H9 (cell line): ENCODE measurements around the gene ZSWIM9. TPM values are rescaled to one million over a fixed set of nuclear protein-coding genes. Genes with fewer than 3 reads are reported as not detected.

Source experiments
- DNase-seq: peaks from one replicate; pipeline ENCODE4 v3.0.0-alpha.2; 2017
- H2AFZ ChIP-seq: one replicate; pipeline ENCODE4 v1.6.1; 2013; ENCODE audit warnings: mild to moderate bottlenecking, low read length, control low read depth, moderate library complexity
- H2AK5ac ChIP-seq: 2 replicates; pipeline ENCODE4 v1.6.1; 2013; ENCODE audit warnings: low read length, control low read depth, mixed read lengths; ENCODE audit not compliant: insufficient read length
- H2BK120ac ChIP-seq: one replicate; pipeline ENCODE4 v1.6.1; 2013; ENCODE audit warnings: low read depth, mild to moderate bottlenecking, low read length, control low read depth, inconsistent platforms; ENCODE audit not compliant: poor library complexity, severe bottlenecking
- H2BK12ac ChIP-seq: 2 replicates; pipeline ENCODE4 v1.6.1; 2013; ENCODE audit warnings: low read length, control low read depth, mixed read lengths, low read depth; ENCODE audit not compliant: insufficient read length
- H2BK15ac ChIP-seq: 2 replicates; pipeline ENCODE4 v1.6.1; 2013; ENCODE audit warnings: low read depth, low read length, control low read depth
- H2BK20ac ChIP-seq: one replicate; pipeline ENCODE4 v1.6.1; 2013; ENCODE audit warnings: low read depth, mild to moderate bottlenecking, low read length, control low read depth, inconsistent platforms; ENCODE audit not compliant: poor library complexity, severe bottlenecking
- H2BK5ac ChIP-seq: 2 replicates; pipeline ENCODE4 v1.6.1; 2013; ENCODE audit warnings: low read length, control low read depth, mixed read lengths; ENCODE audit not compliant: insufficient read length
- H3K14ac ChIP-seq: 2 replicates; pipeline ENCODE4 v1.6.1; 2013; ENCODE audit warnings: low read length, control low read depth; ENCODE audit not compliant: insufficient read depth
- H3K18ac ChIP-seq: 2 replicates; pipeline ENCODE4 v1.6.1; 2013; ENCODE audit warnings: low read depth, mild to moderate bottlenecking, mixed read lengths, low read length, control low read depth; ENCODE audit not compliant: insufficient read length
- H3K23ac ChIP-seq: 2 replicates; pipeline ENCODE4 v1.6.1; 2013; ENCODE audit warnings: low read length, control low read depth, mixed read lengths, low read depth; ENCODE audit not compliant: insufficient read length
- H3K23me2 ChIP-seq: 2 replicates; pipeline ENCODE4 v1.6.1; 2013; ENCODE audit warnings: low read depth, mild to moderate bottlenecking, mixed read lengths, low read length, control low read depth; ENCODE audit not compliant: insufficient read length, poor library complexity, severe bottlenecking
- H3K27ac ChIP-seq: 2 replicates; pipeline ENCODE4 v1.5.1; 2013; ENCODE audit warnings: low read length, control low read depth, mixed read lengths, low read depth; ENCODE audit not compliant: insufficient read length
- H3K27me3 ChIP-seq: 2 replicates; pipeline ENCODE4 v1.6.1; 2013; ENCODE audit warnings: low read length, control low read depth, inconsistent platforms; ENCODE audit not compliant: insufficient read depth
- H3K4ac ChIP-seq: 2 replicates; pipeline ENCODE4 v1.6.1; 2013; ENCODE audit warnings: low read depth, mild to moderate bottlenecking, control low read depth, inconsistent platforms, low read length, moderate library complexity
- H3K4me1 ChIP-seq: 2 replicates; pipeline ENCODE4 v1.6.1; 2013; ENCODE audit warnings: low read length, control low read depth, inconsistent platforms; ENCODE audit not compliant: insufficient read depth
- H3K4me2 ChIP-seq: 2 replicates; pipeline ENCODE4 v1.6.1; 2013; ENCODE audit warnings: low read length, control low read depth, mixed read lengths; ENCODE audit not compliant: insufficient read length, insufficient read depth
- H3K56ac ChIP-seq: 2 replicates; pipeline ENCODE4 v1.6.1; 2013; ENCODE audit warnings: low read depth, mild to moderate bottlenecking, mixed read lengths, low read length, control low read depth; ENCODE audit not compliant: insufficient read length
- H3K79me1 ChIP-seq: 2 replicates; pipeline ENCODE4 v1.6.1; 2013; ENCODE audit warnings: low read depth, mild to moderate bottlenecking, moderate library complexity, low read length, control low read depth, inconsistent platforms; ENCODE audit not compliant: insufficient read depth, poor library complexity, severe bottlenecking
- H3K79me2 ChIP-seq: 2 replicates; pipeline ENCODE4 v1.6.1; 2013; ENCODE audit warnings: low read length, control low read depth, inconsistent platforms; ENCODE audit not compliant: insufficient read depth
- H3K9ac ChIP-seq: 2 replicates; pipeline ENCODE4 v1.6.1; 2013; ENCODE audit warnings: low read length, control low read depth, mixed read lengths; ENCODE audit not compliant: insufficient read length; ENCODE audit errors: extremely low read depth
- H3K9me3 ChIP-seq: one replicate; pipeline ENCODE4 v1.6.1; 2013; ENCODE audit warnings: low read depth, low read length, inconsistent platforms; ENCODE audit not compliant: control insufficient read depth
- H3T11ph ChIP-seq: one replicate; pipeline ENCODE4 v1.6.1; 2013; ENCODE audit warnings: mild to moderate bottlenecking, low read length, control low read depth, inconsistent platforms
- H4K20me1 ChIP-seq: one replicate; pipeline ENCODE4 v1.6.1; 2013; ENCODE audit not compliant: control insufficient read depth, insufficient read length, insufficient read depth
- H4K5ac ChIP-seq: 2 replicates; pipeline ENCODE4 v1.6.1; 2013; ENCODE audit warnings: low read depth, mild to moderate bottlenecking, mixed read lengths, low read length, control low read depth; ENCODE audit not compliant: insufficient read length
- H4K8ac ChIP-seq: replicated peaks from 2 replicates; pipeline ENCODE4 v1.6.1; 2013; ENCODE audit warnings: low read length, control low read depth, mixed read lengths, low read depth; ENCODE audit not compliant: insufficient read length
- H4K91ac ChIP-seq: 2 replicates; pipeline ENCODE4 v1.6.1; 2013; ENCODE audit warnings: low read depth, mild to moderate bottlenecking, moderate library complexity, mixed read lengths, low read length, control low read depth; ENCODE audit not compliant: insufficient read length
- H3K27ac Mint-ChIP-seq, 3 experiments: 2 replicates in 2 of 3; 3 replicates in 1 of 3; pipeline ENCODE4 v1.8.0; 2020 to 2021; ENCODE audit warnings: mixed read lengths in 3 of 3, mild to moderate bottlenecking in 1 of 3, moderate library complexity in 1 of 3
- H3K27me3 Mint-ChIP-seq: 2 replicates; pipeline ENCODE4 v1.8.0; 2021; ENCODE audit warnings: low read depth, mild to moderate bottlenecking, moderate library complexity, mixed read lengths
- H3K36me3 Mint-ChIP-seq, 3 experiments: 2 replicates in 2 of 3; 3 replicates in 1 of 3; pipeline ENCODE4 v1.8.0; 2020 to 2021; ENCODE audit warnings: low read depth in 3 of 3, mixed read lengths in 3 of 3; ENCODE audit not compliant: insufficient read depth in 1 of 3
- H3K4me1 Mint-ChIP-seq, 2 experiments: 2 replicates each; pipeline ENCODE4 v1.8.0; 2020; ENCODE audit warnings: mixed read lengths in 2 of 2
- H3K4me3 Mint-ChIP-seq, 2 experiments: 2 replicates in 1 of 2; 3 replicates in 1 of 2; pipeline ENCODE4 v1.8.0; 2020 to 2021; ENCODE audit warnings: mild to moderate bottlenecking in 2 of 2, mixed read lengths in 2 of 2, moderate library complexity in 1 of 2
- H3K9me3 Mint-ChIP-seq, 2 experiments: 2 replicates in 1 of 2; 3 replicates in 1 of 2; pipeline ENCODE4 v1.8.0; 2020; ENCODE audit warnings: mild to moderate bottlenecking in 2 of 2, mixed read lengths in 2 of 2, moderate library complexity in 1 of 2
- WGBS: extraction: QIAGEN DNeasy Blood & Tissue Kit; methylation state at CpG from one replicate; pipeline ENCODE4 v1.1.7; 2013; ENCODE audit warnings: missing lambda C conversion rate, low lambda C conversion rate, mixed read lengths; ENCODE audit not compliant: insufficient read length; ENCODE audit errors: extremely low coverage; 5-methylcytosine and 5-hydroxymethylcytosine counted together
- total RNA-seq: library from RNA; stranded (reverse); gene quantifications from 2 replicates; pipeline ENCODE4 v1.2.1, GENCODE V29; 2021
- TF ChIP-seq, protein P1 (sequence below): fragments of 200-600 bp; sonication (generic); conservative IDR thresholded peaks from 3 replicates; pipeline ENCODE4 v1.8.0; 2021; ENCODE audit warnings: antibody characterized with exemption, mild to moderate bottlenecking

ZSWIM9 gene
- total RNA-seq, 1 experiment from 2014 or later, result 8.9 TPM

DNA sequence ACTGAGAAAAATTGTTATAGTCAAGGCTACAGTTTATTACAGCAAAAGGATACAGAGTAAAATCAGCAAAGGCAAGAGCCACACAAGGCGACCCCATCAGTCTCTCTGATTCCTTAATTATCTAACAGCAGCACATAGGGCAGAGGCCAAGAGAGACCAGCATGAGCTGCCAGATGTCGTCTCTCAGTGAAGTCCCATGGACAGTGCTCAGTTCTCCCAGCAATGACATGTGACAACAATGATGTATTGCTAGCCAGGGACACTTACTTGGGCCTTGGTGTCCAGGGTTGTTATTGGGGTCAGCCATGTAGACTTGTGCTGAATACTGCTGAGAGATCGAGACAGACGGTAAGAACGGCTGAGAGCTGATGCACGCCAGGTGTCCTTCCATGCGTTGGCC, 22.3 kb downstream of the ZSWIM9 start:
- no peak overlapping the region for H3K27ac ChIP-seq
- Mint-ChIP-seq H3K4me3 (no peak overlapping the region), H3K36me3 (peaks cover 25 to 43% (median 26%) of the 10 kb centered on the region in 3 experiments), H3K9me3 (peaks cover 10 to 20% of the 10 kb centered on the region in 2 experiments), H3K4me1 (peaks cover 25 to 29% of the 10 kb centered on the region in 2 experiments), H3K27me3 (no peaks in the 10 kb centered on the region; the same call in 1 of the 2 replicates), H3K27ac (no peak overlapping the region)
- no peak for DNase-seq
- H3K9ac ChIP-seq, result no peak overlapping the region
- H3K4me1 ChIP-seq, result 0 out of 2 replicates have a peak, but pooled peaks cover 2% of the 10 kb centered on the region
- H4K5ac ChIP-seq, result no peak overlapping the region
- TF ChIP-seq, protein P1, sequence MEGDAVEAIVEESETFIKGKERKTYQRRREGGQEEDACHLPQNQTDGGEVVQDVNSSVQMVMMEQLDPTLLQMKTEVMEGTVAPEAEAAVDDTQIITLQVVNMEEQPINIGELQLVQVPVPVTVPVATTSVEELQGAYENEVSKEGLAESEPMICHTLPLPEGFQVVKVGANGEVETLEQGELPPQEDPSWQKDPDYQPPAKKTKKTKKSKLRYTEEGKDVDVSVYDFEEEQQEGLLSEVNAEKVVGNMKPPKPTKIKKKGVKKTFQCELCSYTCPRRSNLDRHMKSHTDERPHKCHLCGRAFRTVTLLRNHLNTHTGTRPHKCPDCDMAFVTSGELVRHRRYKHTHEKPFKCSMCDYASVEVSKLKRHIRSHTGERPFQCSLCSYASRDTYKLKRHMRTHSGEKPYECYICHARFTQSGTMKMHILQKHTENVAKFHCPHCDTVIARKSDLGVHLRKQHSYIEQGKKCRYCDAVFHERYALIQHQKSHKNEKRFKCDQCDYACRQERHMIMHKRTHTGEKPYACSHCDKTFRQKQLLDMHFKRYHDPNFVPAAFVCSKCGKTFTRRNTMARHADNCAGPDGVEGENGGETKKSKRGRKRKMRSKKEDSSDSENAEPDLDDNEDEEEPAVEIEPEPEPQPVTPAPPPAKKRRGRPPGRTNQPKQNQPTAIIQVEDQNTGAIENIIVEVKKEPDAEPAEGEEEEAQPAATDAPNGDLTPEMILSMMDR, result no peak
- no peaks in the 10 kb centered on the region for H4K20me1 ChIP-seq
- H2BK15ac ChIP-seq, result no peak overlapping the region
- no peak overlapping the region for H3K4me2 ChIP-seq
- no peaks in the 10 kb centered on the region for H3K79me2 ChIP-seq
- H2BK20ac ChIP-seq, result no peak overlapping the region
- H2AFZ ChIP-seq, result no peak overlapping the region
- no peaks in the 10 kb centered on the region for H3K23me2 ChIP-seq
- no peak overlapping the region for H4K8ac ChIP-seq
- H4K91ac ChIP-seq, result no peak overlapping the region
- H3K9me3 ChIP-seq, result no peaks in the 10 kb centered on the region
- H2AK5ac ChIP-seq, result no peak overlapping the region
- H2BK12ac ChIP-seq, result no peak overlapping the region
- WGBS, result no CpG with 5 or more reads among the region's 7 CpGs
- H3K23ac ChIP-seq, result no peak overlapping the region
- no peaks in the 10 kb centered on the region for H3K27me3 ChIP-seq
- no peaks in the 10 kb centered on the region for H3K79me1 ChIP-seq
- H2BK5ac ChIP-seq, result no peak overlapping the region
- no peak overlapping the region for H3K14ac ChIP-seq
- H3K56ac ChIP-seq, result no peak overlapping the region
- H3T11ph ChIP-seq, result no peak overlapping the region
- no peak overlapping the region for H3K4ac ChIP-seq
- no peak overlapping the region for H2BK120ac ChIP-seq
- no peak overlapping the region for H3K18ac ChIP-seq
